Erythroblast (primary cell): ENCODE measurements around the gene ARMC8.

Source experiments
- GATA1 ChIP-seq: IDR thresholded peaks from 2 replicates; pipeline ENCODE4 v1.6.1; 2011; ENCODE audit warnings: low read depth, mild to moderate bottlenecking, control low read depth, low read length, moderate library complexity
- POLR2A ChIP-seq: IDR thresholded peaks from 2 replicates; pipeline ENCODE4 v1.6.1; 2011; ENCODE audit warnings: mild to moderate bottlenecking, low read length

DNA sequence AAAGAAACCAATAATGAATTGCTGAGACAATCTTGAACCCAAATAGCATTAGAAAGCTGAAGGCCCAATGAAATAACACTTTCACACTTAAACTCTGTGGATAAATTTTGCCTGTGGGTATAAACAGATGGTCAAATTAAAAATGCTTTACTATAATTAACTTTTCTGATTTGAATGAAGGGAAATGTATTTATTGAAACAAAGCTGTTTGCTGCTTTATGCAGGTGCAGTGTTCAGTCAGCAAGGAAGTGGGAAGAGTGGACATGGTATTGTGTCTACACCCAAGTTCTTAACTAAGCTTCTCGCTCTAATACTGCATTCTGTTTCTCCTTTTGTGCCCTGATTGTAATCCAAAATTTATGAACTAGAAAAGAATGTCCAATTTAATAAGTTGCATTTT lies 110.8 kb downstream of the ARMC8 start:
- no peak for TF ChIP-seq POLR2A
- no peak for TF ChIP-seq GATA1
